KMS-11 (cell line): ENCODE data around the gene TCEA3.

ENCODE experiments used
- H2AFZ ChIP-seq: fragments of 200-600 bp; sonication (generic); 2 replicates; pipeline ENCODE4 v1.6.1; 2016; ENCODE audit warnings: antibody characterized with exemption, mixed run types, low read depth
- H3K27ac ChIP-seq: fragments of 200-600 bp; sonication (generic); 2 replicates; pipeline ENCODE4 v1.6.1; 2016; ENCODE audit warnings: mild to moderate bottlenecking, mixed run types
- H3K27me3 ChIP-seq: fragments of 200-600 bp; sonication (generic); 2 replicates; pipeline ENCODE4 v1.6.1; 2017; ENCODE audit warnings: mild to moderate bottlenecking, low read depth, mixed run types, moderate library complexity; ENCODE audit not compliant: insufficient read depth
- H3K36me3 ChIP-seq: fragments of 200-600 bp; sonication (generic); 2 replicates; pipeline ENCODE4 v1.6.1; 2017; ENCODE audit warnings: mild to moderate bottlenecking, mixed run types; ENCODE audit not compliant: insufficient read depth
- H3K4me1 ChIP-seq: fragments of 200-600 bp; sonication (generic); 2 replicates; pipeline ENCODE4 v1.6.1; 2016; ENCODE audit warnings: mild to moderate bottlenecking, low read depth, mixed run types; ENCODE audit not compliant: poor library complexity, severe bottlenecking
- H3K4me2 ChIP-seq: fragments of 200-600 bp; sonication (generic); 2 replicates; pipeline ENCODE4 v1.7.0; 2016; ENCODE audit warnings: mild to moderate bottlenecking, mixed run types
- H3K4me3 ChIP-seq: fragments of 200-600 bp; sonication (generic); IDR thresholded peaks from 2 replicates; pipeline ENCODE4 v1.6.1; 2017; ENCODE audit warnings: low read depth, low read length, mixed read lengths; ENCODE audit not compliant: insufficient read depth
- H3K79me2 ChIP-seq: fragments of 200-600 bp; sonication (generic); 2 replicates; pipeline ENCODE4 v1.6.1; 2016; ENCODE audit warnings: low read depth, mixed run types; ENCODE audit not compliant: insufficient read depth
- H3K9ac ChIP-seq: fragments of 200-600 bp; sonication (generic); 2 replicates; pipeline ENCODE4 v1.6.1; 2016; ENCODE audit warnings: mild to moderate bottlenecking, mixed run types
- H4K20me1 ChIP-seq: fragments of 200-600 bp; sonication (generic); 2 replicates; pipeline ENCODE4 v1.6.1; 2016; ENCODE audit warnings: mild to moderate bottlenecking, mixed run types; ENCODE audit not compliant: insufficient read depth
- CTCF ChIP-seq: fragments of 200-600 bp; sonication (generic); conservative IDR thresholded peaks from 2 replicates; pipeline ENCODE4 v1.6.1; 2017; ENCODE audit warnings: low read depth, mild to moderate bottlenecking, antibody characterized with exemption, low read length, moderate library complexity, mixed read lengths

Gene TCEA3

GRCh38 chr1:23438545-23438944, 14.0 kb upstream of the TCEA3 start:
- Histone ChIP-seq H3K4me1 (no peaks in the 10 kb centered on the region), H4K20me1 (no peaks in the 10 kb centered on the region), H3K27me3 (no peaks in the 10 kb centered on the region), H2AFZ (no peak overlapping the region), H3K4me3 (no peak overlapping the region), H3K9ac (no peak overlapping the region), H3K36me3 (no peaks in the 10 kb centered on the region), H3K79me2 (no peaks in the 10 kb centered on the region), H3K4me2 (no peak overlapping the region), H3K27ac (no peak overlapping the region)
- TF ChIP-seq CTCF: no peak

- no peak overlapping the region for H3K4me2 ChIP-seq
- H3K36me3 ChIP-seq: no peaks in the 10 kb centered on the region
- H3K4me1 ChIP-seq: no peaks in the 10 kb centered on the region
- TF ChIP-seq CTCF: no peak
- H4K20me1 ChIP-seq: no peaks in the 10 kb centered on the region
- no peaks in the 10 kb centered on the region for H3K27me3 ChIP-seq
- no peak overlapping the region for H2AFZ ChIP-seq
- no peak overlapping the region for H3K4me3 ChIP-seq
- no peak overlapping the region for H3K9ac ChIP-seq
- no peaks in the 10 kb centered on the region for H3K79me2 ChIP-seq
- H3K27ac ChIP-seq: no peak overlapping the region
Observed at GRCh38 chr1:23437355-23437664, 12.8 kb upstream of the TCEA3 start.

GRCh38 chr1:23436520-23437354, 12.2 kb upstream of the TCEA3 start:
- Histone ChIP-seq H3K4me2 (no peak overlapping the region), H3K36me3 (no peaks in the 10 kb centered on the region), H3K27me3 (no peaks in the 10 kb centered on the region), H3K9ac (no peak overlapping the region), H3K4me3 (no peak overlapping the region), H3K27ac (no peak overlapping the region), H2AFZ (no peak overlapping the region), H3K79me2 (no peaks in the 10 kb centered on the region), H4K20me1 (no peaks in the 10 kb centered on the region), H3K4me1 (no peaks in the 10 kb centered on the region)
- TF ChIP-seq CTCF: no peak

- H3K27me3 ChIP-seq: no peaks in the 10 kb centered on the region
- no peaks in the 10 kb centered on the region for H3K4me1 ChIP-seq
- no peaks in the 10 kb centered on the region for H3K79me2 ChIP-seq
- no peak overlapping the region for H3K9ac ChIP-seq
- no peak overlapping the region for H3K4me3 ChIP-seq
- no peak overlapping the region for H2AFZ ChIP-seq
- no peaks in the 10 kb centered on the region for H3K36me3 ChIP-seq
- H3K4me2 ChIP-seq: no peak overlapping the region
- no peak for TF ChIP-seq CTCF
- H3K27ac ChIP-seq: no peak overlapping the region
- H4K20me1 ChIP-seq: no peaks in the 10 kb centered on the region
Observed at GRCh38 chr1:23434260-23434775, 9.8 kb upstream of the TCEA3 start.
